Measurements from ENCODE around the gene SPOP. TPM values are rescaled to one million over a fixed set of nuclear protein-coding genes. Genes with fewer than 3 reads are reported as not detected.
"Not testable (repeated sequence)": the region's sequence is repeated elsewhere in the genome, so short reads cannot be mapped to it uniquely, and the experiment has no call there.

The SPOP gene
- polyA plus RNA-seq, 6 donors from 2014 or later: 78.4 to 131 (median 95.3) TPM

DNA sequence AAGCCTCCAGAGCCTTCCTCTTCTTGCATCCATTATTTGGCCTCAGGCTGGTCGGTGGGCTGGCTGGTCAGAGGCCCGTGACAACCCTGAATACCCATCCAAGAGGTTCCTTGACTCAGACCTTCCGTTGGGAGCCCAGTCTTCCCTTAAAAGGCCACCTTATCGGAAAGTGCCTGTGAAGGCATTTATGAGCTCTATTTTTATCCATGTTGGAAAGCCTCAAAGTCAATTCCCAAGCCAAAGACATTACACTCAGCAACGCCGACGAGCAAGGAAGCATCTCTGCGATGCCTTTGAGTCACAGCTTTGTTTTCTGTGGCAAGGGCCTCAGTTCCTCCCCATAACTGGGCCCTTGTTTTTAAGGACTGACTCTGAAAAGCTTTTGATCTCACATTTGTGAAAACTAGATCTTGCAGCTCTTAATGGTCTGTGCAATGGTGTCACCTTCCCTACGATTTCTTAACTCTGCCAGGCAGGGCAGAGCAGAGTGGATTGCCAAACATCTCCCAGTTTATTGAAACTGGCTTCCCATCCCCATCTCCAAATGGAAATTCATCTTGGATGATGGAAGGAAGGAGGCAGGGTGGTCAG is 13.3 kb upstream of the SPOP start:
- Mint-ChIP-seq H3K4me1 (peaks cover 25 to 41% (median 30%) of the 10 kb centered on the region in 3 donors), H3K9me3 (no peaks in the 10 kb centered on the region), H3K27ac (peak overlapping the region in 1 of 6 donors; percentile 27), H3K36me3 (no peaks in the 10 kb centered on the region), H3K27me3 (no peaks in the 10 kb centered on the region), H3K4me3 (no peak overlapping the region)
- DNase-seq (no peak), ATAC-seq (ENCODE audit: low read depth in 2 of 2) (no peak)

DNA sequence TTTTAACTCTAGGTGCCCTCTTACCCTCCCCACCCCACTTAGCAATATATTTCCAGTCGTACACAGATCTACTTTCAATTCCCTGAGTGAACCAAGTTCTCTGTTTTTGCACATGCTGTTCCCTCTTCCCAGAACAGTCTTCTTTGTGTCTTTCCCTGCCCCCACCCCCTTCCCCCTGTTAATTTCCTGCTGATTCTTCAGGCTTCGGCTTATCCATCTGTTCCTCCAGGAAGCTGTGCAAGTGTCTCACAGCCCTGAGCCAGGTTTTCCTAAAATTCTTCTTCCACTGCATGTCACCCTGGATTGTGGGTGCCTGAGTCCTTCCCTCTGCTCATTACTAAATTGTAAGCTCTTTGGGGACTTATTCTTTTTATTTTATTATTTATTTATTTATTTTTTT is 12.4 kb upstream of the SPOP start:
- no peak for ATAC-seq (ENCODE audit: low read depth in 2 of 2)

DNA sequence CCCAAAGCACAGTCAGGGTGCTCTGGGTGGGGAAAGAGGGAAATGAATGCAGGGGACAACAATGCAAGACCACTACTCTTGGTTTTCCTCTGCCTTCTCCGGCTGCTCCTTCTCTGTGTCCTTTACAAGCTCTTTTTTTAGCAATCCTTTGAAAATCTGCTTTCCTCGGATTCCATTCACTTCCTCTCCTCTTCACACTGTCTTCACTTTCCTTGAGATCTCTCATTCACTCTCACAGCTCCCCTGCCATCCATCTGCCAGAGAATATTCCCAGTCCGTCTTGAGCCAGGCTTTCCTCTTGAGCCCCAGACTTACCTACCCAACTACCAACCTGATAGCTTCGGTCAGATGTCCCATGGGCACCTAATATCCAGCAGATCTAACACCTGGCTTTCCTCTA is 11.0 kb upstream of the SPOP start:
- H3K9me3 Mint-ChIP-seq: no peaks in the 10 kb centered on the region
- H3K4me3 Mint-ChIP-seq: peak overlapping the region in 3 of 8 donors; percentile 9 to 37 (median 22)
- ATAC-seq (ENCODE audit: low read depth in 2 of 2): no peak
- H3K4me1 Mint-ChIP-seq: peaks cover 14 to 24% (median 22%) of the 10 kb centered on the region in 3 donors
- DNase-seq: no peak
- no peaks in the 10 kb centered on the region for H3K27me3 Mint-ChIP-seq
- H3K27ac Mint-ChIP-seq: peak overlapping the region in 2 of 6 donors; percentile 5 to 33
- no peaks in the 10 kb centered on the region for H3K36me3 Mint-ChIP-seq

More for the DNA sequence above, 12.4 kb upstream of the SPOP start:
- no peak for DNase-seq
- no peaks in the 10 kb centered on the region for H3K36me3 Mint-ChIP-seq
- H3K4me3 Mint-ChIP-seq: no peak overlapping the region
- H3K27ac Mint-ChIP-seq: no peak overlapping the region
- no peaks in the 10 kb centered on the region for H3K9me3 Mint-ChIP-seq
- H3K27me3 Mint-ChIP-seq: no peaks in the 10 kb centered on the region
- H3K4me1 Mint-ChIP-seq: peaks cover 20 to 31% (median 27%) of the 10 kb centered on the region in 3 donors

DNA sequence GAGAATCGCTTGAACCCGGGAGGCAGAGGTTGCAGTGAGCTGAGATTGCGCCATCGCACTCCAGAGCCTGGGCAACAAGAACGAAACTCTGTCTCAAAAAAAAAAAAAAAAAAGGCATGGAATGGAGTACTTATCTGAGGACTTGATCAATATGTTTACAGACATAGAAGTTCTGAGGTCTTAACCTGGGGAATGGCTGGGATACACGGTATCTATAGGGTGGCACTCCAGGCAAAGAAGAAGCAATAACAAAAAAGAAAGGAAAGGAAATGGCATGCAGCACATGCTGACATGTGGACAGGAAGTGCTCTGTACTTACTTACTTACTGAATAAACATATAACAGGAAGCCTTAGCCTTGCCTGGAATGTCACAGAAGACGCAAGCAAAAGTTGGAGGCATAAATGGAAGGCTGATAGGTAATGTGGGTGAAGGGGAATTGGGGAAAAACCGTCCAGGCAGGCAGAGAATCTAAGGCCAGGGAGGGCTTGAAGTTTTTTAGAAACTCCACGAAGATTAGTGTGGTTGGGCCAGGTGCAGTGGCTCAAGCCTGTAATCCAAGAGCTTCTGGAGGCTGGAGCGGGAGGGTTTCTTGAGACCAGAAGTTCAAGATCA is 10.1 kb upstream of the SPOP start:
- peak overlapping the region; percentile 8 to 87 (median 66) for H3K4me3 Mint-ChIP-seq
- H3K27me3 Mint-ChIP-seq: no peaks in the 10 kb centered on the region
- H3K36me3 Mint-ChIP-seq: no peaks in the 10 kb centered on the region
- peak overlapping the region; percentile 60 to 94 (median 78) for H3K27ac Mint-ChIP-seq
- ATAC-seq (ENCODE audit: low read depth in 2 of 2): peak; percentile 61 to 69
- no peak for DNase-seq
- peaks cover 14 to 24% (median 22%) of the 10 kb centered on the region in 3 donors for H3K4me1 Mint-ChIP-seq
- H3K9me3 Mint-ChIP-seq: no peaks in the 10 kb centered on the region

DNA sequence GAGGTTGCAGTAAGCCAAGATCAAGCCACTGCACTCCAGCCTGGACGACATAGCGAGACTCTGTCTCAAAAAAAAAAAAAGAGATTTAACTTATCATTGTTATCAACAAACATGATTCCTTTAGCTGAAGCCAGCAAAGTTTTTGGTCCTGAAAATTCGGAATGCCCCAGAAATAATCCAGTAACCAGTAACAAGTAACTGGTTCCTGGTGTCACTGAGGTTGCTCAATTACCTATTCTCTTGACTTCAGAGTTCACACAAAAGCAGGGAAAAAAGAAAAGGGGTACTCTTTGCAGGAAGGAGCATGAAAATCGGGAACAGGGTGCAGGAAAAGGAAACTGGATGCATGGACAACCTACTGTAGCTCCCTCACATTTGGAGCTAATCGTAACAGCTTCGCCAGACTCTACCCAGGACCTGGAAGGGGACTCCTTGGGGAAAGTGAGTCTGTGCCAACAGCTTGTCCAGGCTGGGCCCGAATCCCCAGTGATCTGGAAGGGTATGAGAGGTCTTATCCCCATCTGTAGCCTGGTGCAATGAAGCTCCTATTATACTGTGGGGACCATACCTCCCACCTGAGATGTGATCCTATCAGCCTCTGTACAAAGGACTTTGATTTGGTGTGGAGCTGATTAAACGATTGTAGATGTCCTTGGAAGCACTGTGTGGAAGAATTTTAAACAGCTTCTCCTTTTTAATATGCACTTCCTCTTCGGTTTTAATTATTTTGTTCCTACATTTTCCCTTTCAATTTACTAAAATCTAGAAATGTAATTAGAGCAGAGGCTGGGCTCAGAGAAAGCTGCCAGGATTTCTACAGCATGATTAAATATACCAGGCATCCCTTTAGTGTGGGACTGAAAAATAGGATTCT is 3.4 kb upstream of the SPOP start:
- ATAC-seq (ENCODE audit: low read depth in 2 of 2) (no peak), DNase-seq (no peak)
- Mint-ChIP-seq H3K27ac (peak overlapping the region in 2 of 6 donors; percentile 37 to 44), H3K27me3 (no peaks in the 10 kb centered on the region), H3K4me1 (peaks cover 20 to 24% (median 22%) of the 10 kb centered on the region in 3 donors), H3K4me3 (no peak overlapping the region), H3K36me3 (no peaks in the 10 kb centered on the region), H3K9me3 (peaks cover 0 to 3% (median 0%) of the 10 kb centered on the region in 7 donors)

DNA sequence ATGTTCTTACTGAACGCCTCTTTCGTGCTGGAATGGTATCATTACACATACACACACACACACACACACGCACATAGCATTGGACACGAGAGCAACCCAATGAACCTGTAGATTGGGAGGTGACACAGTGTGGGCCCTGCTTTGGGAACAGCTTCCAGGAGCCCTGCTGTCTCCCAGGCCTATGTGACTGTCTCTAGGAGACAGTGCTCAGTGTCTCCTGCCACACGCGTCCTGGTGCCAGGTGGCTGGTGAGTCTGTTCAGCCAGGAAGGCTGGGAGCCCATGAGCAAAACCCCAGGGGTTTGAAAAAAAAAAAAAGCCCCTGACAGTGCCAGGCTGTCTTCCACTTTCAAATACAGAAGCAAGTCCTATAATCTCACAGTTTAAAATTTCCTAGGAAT is 2.4 kb upstream of the SPOP start:
- DNase-seq (no peak), ATAC-seq (ENCODE audit: low read depth in 2 of 2) (no peak)
- peaks cover 0 to under 1% of the 10 kb centered on the region in 2 donors for H3K36me3 Mint-ChIP-seq
- H3K9me3 Mint-ChIP-seq: peaks cover 0 to 3% (median 0%) of the 10 kb centered on the region in 7 donors
- H3K4me1 Mint-ChIP-seq: peaks cover 25 to 35% (median 32%) of the 10 kb centered on the region in 3 donors
- H3K4me3 Mint-ChIP-seq: no peak overlapping the region
- H3K27ac Mint-ChIP-seq: no peak overlapping the region
- H3K27me3 Mint-ChIP-seq: no peaks in the 10 kb centered on the region

DNA sequence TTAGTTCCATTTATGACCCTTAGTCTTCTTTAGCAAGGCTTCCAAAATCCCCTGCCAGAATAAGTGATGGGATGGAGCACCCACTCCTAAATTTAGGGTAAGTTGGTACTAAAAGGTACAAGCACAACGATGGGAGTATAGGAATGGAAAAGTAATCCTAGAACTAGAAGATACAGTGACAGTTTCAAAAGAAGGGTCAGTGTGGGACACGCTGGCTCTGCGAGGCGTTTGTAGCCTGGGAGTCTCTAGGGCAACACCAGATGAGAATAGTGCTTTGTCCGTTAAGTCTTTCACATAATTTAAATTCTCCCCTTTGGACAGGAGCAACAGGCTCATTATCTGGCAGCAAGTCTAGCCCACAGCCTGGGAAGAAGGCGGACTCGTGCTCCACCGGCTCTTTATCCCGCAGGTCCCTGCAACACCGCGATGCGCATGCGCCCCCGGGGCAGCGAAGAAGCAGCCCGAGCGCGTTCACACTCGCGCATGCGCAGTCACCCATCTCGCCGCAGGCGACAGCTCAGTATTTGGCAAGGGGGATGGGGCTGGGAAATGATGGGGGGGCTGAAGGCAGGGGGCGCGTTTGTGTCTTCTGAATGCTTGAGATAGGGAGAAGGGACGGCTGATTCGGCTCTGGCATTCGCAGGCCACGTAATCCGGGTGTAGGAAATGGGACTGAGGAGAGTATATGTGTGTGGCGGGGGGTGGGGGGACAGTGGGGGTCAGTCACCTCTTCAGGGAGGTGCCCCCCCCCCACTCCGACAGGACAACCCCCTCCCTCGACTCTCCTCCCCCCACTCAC is 564 bp downstream of the SPOP start:
- Mint-ChIP-seq H3K27me3 (no peaks in the 10 kb centered on the region), H3K4me3 (peak overlapping the region; percentile 81 to 100 (median 98)), H3K36me3 (peaks cover 0 to 12% of the 10 kb centered on the region in 2 donors), H3K27ac (peak overlapping the region; percentile 99 to 100 (median 99)), H3K9me3 (peaks cover 0 to 3% (median 0%) of the 10 kb centered on the region in 7 donors), H3K4me1 (peaks cover 44 to 57% (median 54%) of the 10 kb centered on the region in 3 donors)
- DNase-seq: peak; percentile 90
- ATAC-seq (ENCODE audit: low read depth in 2 of 2): peak; percentile 41 to 45

DNA sequence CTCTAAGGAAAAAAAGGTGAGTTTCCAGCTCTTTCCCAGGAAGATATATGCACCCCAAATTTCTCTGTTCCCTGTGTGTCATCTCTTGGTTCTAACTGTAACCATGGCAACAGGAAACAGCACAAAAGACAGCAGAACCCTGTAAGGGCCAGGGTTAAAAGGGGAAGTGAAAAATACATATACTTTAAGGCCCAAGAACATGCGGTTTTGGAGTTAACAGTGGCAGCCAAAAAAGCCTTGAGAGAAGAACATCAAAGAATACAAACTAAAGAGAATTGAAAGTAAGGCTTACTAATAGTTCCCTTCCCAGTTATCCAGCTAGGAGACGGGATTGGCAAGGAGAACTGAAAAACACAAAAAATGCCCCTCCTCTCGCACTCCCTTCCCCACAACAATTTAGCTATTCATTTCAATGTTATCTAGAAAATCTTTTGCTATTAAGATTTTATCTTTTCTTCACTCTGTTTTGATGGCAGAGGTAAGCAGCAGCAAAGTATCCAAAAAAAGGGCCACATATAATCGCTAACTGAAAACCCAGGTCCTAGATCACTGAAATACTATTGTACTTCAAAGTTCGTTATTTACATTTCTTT is 1.5 kb downstream of the SPOP start:
- Mint-ChIP-seq H3K27ac (peak overlapping the region; percentile 99 to 100 (median 99)), H3K27me3 (no peaks in the 10 kb centered on the region), H3K4me1 (peaks cover 44 to 57% (median 55%) of the 10 kb centered on the region in 3 donors), H3K4me3 (peak overlapping the region; percentile 81 to 100 (median 98)), H3K9me3 (peaks cover 0 to 3% (median 0%) of the 10 kb centered on the region in 7 donors), H3K36me3 (peaks cover 0 to 12% of the 10 kb centered on the region in 2 donors)
- DNase-seq (peak; percentile 89), ATAC-seq (ENCODE audit: low read depth in 2 of 2) (peak; percentile 66 to 72)

DNA sequence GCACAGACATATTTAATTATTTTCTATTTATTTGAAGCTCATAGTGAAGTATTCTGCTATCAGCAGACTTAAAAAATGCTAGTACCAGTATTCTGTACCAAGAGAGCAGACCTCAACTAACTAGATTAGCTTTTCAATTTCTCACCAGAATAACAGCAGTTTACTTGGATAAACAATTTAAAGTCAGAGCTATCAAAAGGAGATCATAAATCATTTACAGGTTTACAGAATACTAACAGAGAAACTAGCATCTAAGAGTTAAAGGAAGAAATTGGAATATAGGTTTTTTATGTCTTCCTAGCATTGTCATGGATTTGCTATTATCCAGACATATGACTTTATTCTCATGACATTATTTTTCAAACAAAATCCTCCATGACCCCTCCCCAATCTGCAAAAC is 3.4 kb downstream of the SPOP start:
- H3K4me1 Mint-ChIP-seq: peaks cover 44 to 57% (median 56%) of the 10 kb centered on the region in 3 donors
- H3K27ac Mint-ChIP-seq: peak overlapping the region; percentile 99 to 100 (median 99)
- ATAC-seq (ENCODE audit: low read depth in 2 of 2) (no peak), DNase-seq (no peak)
- no peaks in the 10 kb centered on the region for H3K27me3 Mint-ChIP-seq
- peaks cover 0 to 12% of the 10 kb centered on the region in 2 donors for H3K36me3 Mint-ChIP-seq
- no peak overlapping the region for H3K4me3 Mint-ChIP-seq
- peaks cover 0 to 3% (median 0%) of the 10 kb centered on the region in 7 donors for H3K9me3 Mint-ChIP-seq

DNA sequence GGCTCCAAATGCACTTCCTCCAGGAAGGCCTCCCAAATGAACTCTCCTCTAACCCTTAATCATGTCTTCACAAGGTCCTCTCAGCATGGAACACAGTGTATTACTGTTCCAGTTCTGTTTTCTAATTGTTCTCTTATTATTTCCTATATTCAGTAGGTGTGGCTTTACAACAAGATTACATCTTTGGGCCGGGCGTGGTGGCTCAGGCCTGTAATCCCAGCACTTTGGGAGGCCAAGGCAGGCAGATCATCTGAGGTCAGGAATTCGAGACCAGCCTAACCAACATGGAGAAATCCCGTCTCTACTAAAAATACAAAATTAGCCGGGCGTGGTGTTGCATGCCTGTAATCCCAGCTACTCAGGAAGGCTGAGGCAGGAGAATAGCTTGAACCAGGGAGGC is 4.2 kb downstream of the SPOP start:
- peak overlapping the region in 5 of 6 donors; percentile 69 to 99 (median 86) for H3K27ac Mint-ChIP-seq
- peaks cover 44 to 57% (median 56%) of the 10 kb centered on the region in 3 donors for H3K4me1 Mint-ChIP-seq
- not testable (repeated sequence) for H3K9me3 Mint-ChIP-seq; H3K27me3 Mint-ChIP-seq; ATAC-seq (ENCODE audit: low read depth in 2 of 2); DNase-seq
- peaks cover 0 to 12% of the 10 kb centered on the region in 2 donors for H3K36me3 Mint-ChIP-seq
- peak overlapping the region in 1 of 8 donors; percentile 47 for H3K4me3 Mint-ChIP-seq

DNA sequence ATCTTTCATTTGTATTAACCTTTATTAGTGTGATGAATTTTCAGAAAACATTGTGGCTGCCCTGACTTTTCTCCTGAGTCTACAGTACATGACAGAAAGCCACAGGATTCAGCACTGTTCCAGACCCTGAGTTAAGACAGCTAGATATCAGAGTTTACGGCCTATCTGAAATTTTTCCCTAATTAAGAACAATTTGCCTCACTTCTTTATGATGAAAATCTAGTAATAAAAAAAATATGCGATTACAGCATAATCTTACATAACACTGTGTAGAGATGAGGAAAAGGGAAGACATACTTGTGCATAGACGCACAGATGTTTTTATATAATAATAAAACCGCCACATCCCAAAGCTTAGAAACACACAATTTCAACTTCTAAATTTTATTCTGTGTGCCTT is 7.3 kb downstream of the SPOP start:
- no peaks in the 10 kb centered on the region for H3K27me3 Mint-ChIP-seq
- DNase-seq (no peak), ATAC-seq (ENCODE audit: low read depth in 2 of 2) (no peak)
- H3K4me3 Mint-ChIP-seq: no peak overlapping the region
- H3K4me1 Mint-ChIP-seq: peaks cover 26 to 46% (median 31%) of the 10 kb centered on the region in 3 donors
- peaks cover 0 to 12% of the 10 kb centered on the region in 2 donors for H3K36me3 Mint-ChIP-seq
- H3K27ac Mint-ChIP-seq: peak overlapping the region in 4 of 6 donors; percentile 36 to 80 (median 50)
- no peaks in the 10 kb centered on the region for H3K9me3 Mint-ChIP-seq

DNA sequence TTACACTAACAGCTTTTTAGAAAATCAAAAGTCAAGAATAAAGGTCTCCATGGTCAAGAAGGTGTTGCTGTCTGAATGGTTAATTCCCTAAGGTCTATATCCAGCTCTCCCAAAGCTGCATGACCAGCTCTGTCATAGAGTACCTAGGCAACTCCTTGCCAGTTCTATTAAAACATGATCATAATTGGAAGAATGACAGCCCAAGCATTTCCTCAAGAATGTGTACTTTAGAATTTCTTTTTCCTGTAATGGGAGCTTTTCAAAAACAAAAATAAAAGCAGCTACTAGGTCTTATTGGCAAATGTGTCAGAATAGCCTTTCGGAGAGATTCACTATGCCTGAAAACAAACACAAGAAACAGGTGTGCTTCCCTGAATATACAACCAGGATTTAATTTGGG is 7.9 kb downstream of the SPOP start:
- ATAC-seq (ENCODE audit: low read depth in 2 of 2): no peak
- Mint-ChIP-seq H3K9me3 (no peaks in the 10 kb centered on the region), H3K27me3 (no peaks in the 10 kb centered on the region), H3K4me3 (no peak overlapping the region), H3K36me3 (peaks cover 0 to 8% of the 10 kb centered on the region in 2 donors), H3K27ac (peak overlapping the region in 4 of 6 donors; percentile 15 to 80 (median 30)), H3K4me1 (peaks cover 23 to 46% (median 31%) of the 10 kb centered on the region in 3 donors)
- DNase-seq: no peak
